ENCODE results near the gene FN3KRP.

Gene FN3KRP

GRCh38 chr17:82696916-82697807 lies 19.3 kb upstream of the FN3KRP start:
- Mint-ChIP-seq H3K27me3 (ENCODE audit: low read depth) (peaks cover 4% of the 10 kb centered on the region), H3K36me3 (ENCODE audit: low read depth) (peaks cover 23% of the 10 kb centered on the region)

GRCh38 chr17:82697808-82698064 lies 18.8 kb upstream of the FN3KRP start:
- no peak for TF ChIP-seq CTCF (IDR thresholded peaks at IDR 0.05; ENCODE audit: unreplicated experiment in 3 of 3)

More at GRCh38 chr17:82696916-82697807, 19.3 kb upstream of the FN3KRP start:
- no peak overlapping the region for H3K27ac Mint-ChIP-seq
- H3K4me1 Mint-ChIP-seq: peaks cover 16% of the 10 kb centered on the region
- H3K4me3 Mint-ChIP-seq: peak overlapping the region; percentile 76 to 80 (median 78)
- no peak for TF ChIP-seq CTCF (IDR thresholded peaks at IDR 0.05; ENCODE audit: unreplicated experiment in 3 of 3)
- H3K9me3 Mint-ChIP-seq: peaks cover 17% of the 10 kb centered on the region

GRCh38 chr17:82698065-82698973 lies 18.2 kb upstream of the FN3KRP start, which contains the start of gene RAB40B:
Gene RAB40B (minus strand): TSS chr17:82698698. CDS start chr17:82698596, 102 bp downstream.
- Mint-ChIP-seq H3K36me3 (ENCODE audit: low read depth) (peaks cover 20% of the 10 kb centered on the region), H3K27ac (peak within 1 kb of the TSS in 1 of 3 experiments; percentile 23), H3K4me3 (peak within 1 kb of the TSS; percentile 91 to 97 (median 97)), H3K9me3 (peaks cover 14% of the 10 kb centered on the region), H3K4me1 (peaks cover 19% of the 10 kb centered on the region), H3K27me3 (ENCODE audit: low read depth) (peaks cover 4% of the 10 kb centered on the region)
- no peak for TF ChIP-seq CTCF (IDR thresholded peaks at IDR 0.05; ENCODE audit: unreplicated experiment in 3 of 3)

More at GRCh38 chr17:82697808-82698064, 18.8 kb upstream of the FN3KRP start:
- peak overlapping the region; percentile 76 to 80 (median 78) for H3K4me3 Mint-ChIP-seq
- H3K9me3 Mint-ChIP-seq: peaks cover 17% of the 10 kb centered on the region
- no peak overlapping the region for H3K27ac Mint-ChIP-seq
- peaks cover 22% of the 10 kb centered on the region for H3K4me1 Mint-ChIP-seq
- peaks cover 23% of the 10 kb centered on the region for H3K36me3 Mint-ChIP-seq (ENCODE audit: low read depth)
- peaks cover 4% of the 10 kb centered on the region for H3K27me3 Mint-ChIP-seq (ENCODE audit: low read depth)

- no peak for TF ChIP-seq CTCF (IDR thresholded peaks at IDR 0.05; ENCODE audit: unreplicated experiment in 3 of 3)
- peaks cover 4% of the 10 kb centered on the region for H3K27me3 Mint-ChIP-seq (ENCODE audit: low read depth)
- peaks cover 17% of the 10 kb centered on the region for H3K36me3 Mint-ChIP-seq (ENCODE audit: low read depth)
Measured at GRCh38 chr17:82698974-82699442, 17.5 kb upstream of the FN3KRP start.

GRCh38 chr17:82699551-82699950 lies 17.0 kb upstream of the FN3KRP start:
- Mint-ChIP-seq H3K9me3 (peaks cover 7% of the 10 kb centered on the region), H3K27me3 (ENCODE audit: low read depth) (peaks cover 4% of the 10 kb centered on the region), H3K4me3 (peak overlapping the region; percentile 91 to 97 (median 97)), H3K4me1 (peaks cover 17% of the 10 kb centered on the region), H3K27ac (peak overlapping the region in 1 of 3 experiments; percentile 23), H3K36me3 (ENCODE audit: low read depth) (peaks cover 13% of the 10 kb centered on the region)
- no peak for TF ChIP-seq CTCF (IDR thresholded peaks at IDR 0.05; ENCODE audit: unreplicated experiment in 3 of 3)

More at GRCh38 chr17:82698974-82699442, 17.5 kb upstream of the FN3KRP start:
- Mint-ChIP-seq H3K9me3 (peaks cover 11% of the 10 kb centered on the region), H3K4me1 (peaks cover 16% of the 10 kb centered on the region), H3K27ac (no peak overlapping the region), H3K4me3 (peak overlapping the region; percentile 91 to 97 (median 97))
